Lower lobe of right lung (tissue), 2 donors: ENCODE results near the gene IL23R. TPM values are rescaled to one million over a fixed set of nuclear protein-coding genes. Genes with fewer than 3 reads are reported as not detected.

ENCODE experiments used
- ATAC-seq, 2 donors: fragments of 200-7000 bp; cut with Tn5 transposase; one replicate each; pipeline ENCODE4 v1.9.1; 2020 to 2022; ENCODE audit warnings: mild to moderate bottlenecking in 2 of 2, moderate library complexity in 2 of 2
- DNase-seq: peaks from one replicate; pipeline ENCODE4 v3.0.0-alpha.2; 2020
- H3K27ac ChIP-seq: fragments of 200-600 bp; one replicate; pipeline ENCODE4 v1.8.0; 2022
- H3K27me3 ChIP-seq: fragments of 200-600 bp; one replicate; pipeline ENCODE4 v1.8.0; 2022; ENCODE audit warnings: low read depth
- H3K36me3 ChIP-seq: fragments of 200-600 bp; one replicate; pipeline ENCODE4 v1.8.0; 2022; ENCODE audit warnings: mild to moderate bottlenecking
- H3K4me1 ChIP-seq: fragments of 200-600 bp; one replicate; pipeline ENCODE4 v1.8.0; 2022
- H3K4me3 ChIP-seq: fragments of 200-600 bp; one replicate; pipeline ENCODE4 v1.8.0; 2022; ENCODE audit warnings: mild to moderate bottlenecking
- H3K9me3 ChIP-seq: fragments of 200-600 bp; one replicate; pipeline ENCODE4 v1.8.0; 2022
- CTCF ChIP-seq: fragments of 200-600 bp; IDR thresholded peaks from one replicate; pipeline ENCODE4 v1.8.0; 2022; ENCODE audit warnings: antibody characterized with exemption, mild to moderate bottlenecking
- intact Hi-C: fragments of 100-400 bp; cut with DNase I; formaldehyde crosslinking; loops from one replicate; pipeline ENCODE4 v1.11.0; 2022
- long read RNA-seq: library from polyadenylated mRNA; unstranded; transcript quantifications from one replicate; pipeline ENCODE4 v2.0.0, GENCODE V29; 2021
- total RNA-seq: library from RNA; stranded (reverse); fragmentation: NEBNext Ultra II Directional; extraction: Animal tissue kit (Norgen Biotek cat#: 25700); gene quantifications from one replicate; pipeline ENCODE4 v1.2.1, GENCODE V29; 2021
- donor health status: DM: no; HTN: yes; CAD: no; lungs with severe emphysema.

The IL23R gene
- total RNA-seq = 0.18 TPM
- long read RNA-seq, partial matches to known transcripts = 0 of 1 reads
- long read RNA-seq, other reads (novel, unspliced or antisense) = 1 of 1 reads

DNA sequence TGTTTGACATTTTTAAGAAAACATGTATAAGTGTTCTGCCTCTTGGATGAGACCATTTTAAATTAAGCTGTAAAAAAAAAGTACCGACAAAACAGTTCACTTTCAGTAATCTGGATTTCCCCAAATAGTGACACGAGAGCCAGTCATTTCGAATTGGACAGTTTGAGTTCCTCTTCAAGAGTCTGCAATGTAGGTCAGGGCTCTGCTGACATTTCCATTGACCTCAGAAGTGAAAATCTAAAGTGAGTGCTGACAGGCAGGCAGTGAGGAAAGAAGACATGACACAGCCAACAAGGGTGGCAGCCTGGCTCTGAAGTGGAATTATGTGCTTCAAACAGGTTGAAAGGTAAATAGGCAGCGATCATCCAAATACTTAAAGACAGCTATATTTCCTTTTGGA is at the start of gene IL23R:
Gene IL23R (plus strand): TSS at position 259 of the 400 bp plus-strand sequence. CDS start 1,667 bp downstream, outside the sequence.
- ATAC-seq = peak in 1 of 2 donors; percentile 28
- no peaks in the 10 kb centered on the region for H3K36me3 ChIP-seq
- intact Hi-C loops = no loop called here
- H3K9me3 ChIP-seq = no peaks in the 10 kb centered on the region
- no peak for DNase-seq
- no peaks in the 10 kb centered on the region for H3K4me1 ChIP-seq
- H3K27ac ChIP-seq = no peak within 1 kb of the TSS
- H3K27me3 ChIP-seq = no peaks in the 10 kb centered on the region
- TF ChIP-seq CTCF = no peak
- no peak within 1 kb of the TSS for H3K4me3 ChIP-seq

DNA sequence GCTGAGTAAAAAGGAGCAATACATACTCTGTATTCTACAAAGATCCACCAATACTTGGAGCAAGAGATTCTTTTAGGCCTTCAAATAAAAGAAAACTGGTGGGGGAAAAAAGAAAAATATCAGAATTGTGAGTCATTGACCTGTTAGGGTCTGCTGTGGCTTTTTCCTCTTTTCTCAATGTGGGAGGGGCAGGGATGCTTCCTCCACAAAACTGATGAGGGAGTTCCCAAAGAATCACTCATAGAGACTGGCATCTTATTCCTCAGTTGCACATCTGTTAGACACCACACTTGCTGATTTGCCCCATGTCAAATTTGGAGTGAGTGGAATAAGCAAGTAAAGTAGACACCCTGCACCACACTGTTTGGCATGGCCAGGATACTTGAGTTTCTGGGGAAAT is 48.1 kb upstream of the IL23R start:
- no peaks in the 10 kb centered on the region for H3K4me1 ChIP-seq
- TF ChIP-seq CTCF = no peak
- H3K27me3 ChIP-seq = no peaks in the 10 kb centered on the region
- no peak overlapping the region for H3K4me3 ChIP-seq
- DNase-seq (no peak), ATAC-seq (no peak)
- peaks cover 4% of the 10 kb centered on the region for H3K9me3 ChIP-seq
- intact Hi-C loops = no loop called here
- no peaks in the 10 kb centered on the region for H3K36me3 ChIP-seq
- no peak overlapping the region for H3K27ac ChIP-seq

DNA sequence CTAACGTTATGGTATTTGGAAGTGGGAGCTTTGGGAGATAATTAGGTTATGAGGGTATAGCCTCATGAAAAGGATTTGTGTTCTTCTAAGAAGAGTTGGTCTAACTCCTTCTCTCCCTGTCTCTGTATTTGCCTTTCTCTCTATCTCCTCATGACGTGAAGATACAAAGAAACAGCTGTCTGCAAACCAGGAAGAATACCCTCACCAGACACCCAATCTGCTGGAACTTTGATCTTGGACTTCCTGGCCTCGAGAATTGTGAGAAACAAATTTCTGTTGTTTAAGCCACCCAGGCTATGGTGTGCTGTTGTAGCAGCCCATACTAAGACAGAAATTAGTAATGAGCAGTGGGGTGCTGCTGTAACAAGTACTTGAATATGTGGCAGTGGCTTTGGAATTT is 47.6 kb upstream of the IL23R start:
- no peaks in the 10 kb centered on the region for H3K27me3 ChIP-seq
- intact Hi-C loops = no loop called here
- ATAC-seq = no peak

GRCh38 chr1:67120855-67121619 is 45.2 kb upstream of the IL23R start:
- Histone ChIP-seq H3K27me3 (no peaks in the 10 kb centered on the region), H3K4me1 (no peaks in the 10 kb centered on the region), H3K4me3 (no peak overlapping the region), H3K36me3 (no peaks in the 10 kb centered on the region), H3K27ac (no peak overlapping the region), H3K9me3 (no peaks in the 10 kb centered on the region)
- DNase-seq = no peak
- intact Hi-C loops = no loop called here
- no peak for ATAC-seq
- no peak for TF ChIP-seq CTCF

More for the DNA sequence above, 47.6 kb upstream of the IL23R start:
- Histone ChIP-seq H3K36me3 (no peaks in the 10 kb centered on the region), H3K4me1 (no peaks in the 10 kb centered on the region), H3K4me3 (no peak overlapping the region), H3K9me3 (peaks cover 4% of the 10 kb centered on the region), H3K27ac (no peak overlapping the region)
- TF ChIP-seq CTCF = no peak
- no peak for DNase-seq

GRCh38 chr1:67124455-67124854 is 41.8 kb upstream of the IL23R start:
- no peak overlapping the region for H3K4me3 ChIP-seq
- no peaks in the 10 kb centered on the region for H3K9me3 ChIP-seq
- TF ChIP-seq CTCF = no peak
- DNase-seq (no peak), ATAC-seq (no peak)
- H3K4me1 ChIP-seq = no peaks in the 10 kb centered on the region
- no peaks in the 10 kb centered on the region for H3K36me3 ChIP-seq
- H3K27ac ChIP-seq = no peak overlapping the region
- intact Hi-C loops = no loop called here
- no peaks in the 10 kb centered on the region for H3K27me3 ChIP-seq
